ENCODE data around the gene ANKRD40.

ANKRD40 gene

DNA sequence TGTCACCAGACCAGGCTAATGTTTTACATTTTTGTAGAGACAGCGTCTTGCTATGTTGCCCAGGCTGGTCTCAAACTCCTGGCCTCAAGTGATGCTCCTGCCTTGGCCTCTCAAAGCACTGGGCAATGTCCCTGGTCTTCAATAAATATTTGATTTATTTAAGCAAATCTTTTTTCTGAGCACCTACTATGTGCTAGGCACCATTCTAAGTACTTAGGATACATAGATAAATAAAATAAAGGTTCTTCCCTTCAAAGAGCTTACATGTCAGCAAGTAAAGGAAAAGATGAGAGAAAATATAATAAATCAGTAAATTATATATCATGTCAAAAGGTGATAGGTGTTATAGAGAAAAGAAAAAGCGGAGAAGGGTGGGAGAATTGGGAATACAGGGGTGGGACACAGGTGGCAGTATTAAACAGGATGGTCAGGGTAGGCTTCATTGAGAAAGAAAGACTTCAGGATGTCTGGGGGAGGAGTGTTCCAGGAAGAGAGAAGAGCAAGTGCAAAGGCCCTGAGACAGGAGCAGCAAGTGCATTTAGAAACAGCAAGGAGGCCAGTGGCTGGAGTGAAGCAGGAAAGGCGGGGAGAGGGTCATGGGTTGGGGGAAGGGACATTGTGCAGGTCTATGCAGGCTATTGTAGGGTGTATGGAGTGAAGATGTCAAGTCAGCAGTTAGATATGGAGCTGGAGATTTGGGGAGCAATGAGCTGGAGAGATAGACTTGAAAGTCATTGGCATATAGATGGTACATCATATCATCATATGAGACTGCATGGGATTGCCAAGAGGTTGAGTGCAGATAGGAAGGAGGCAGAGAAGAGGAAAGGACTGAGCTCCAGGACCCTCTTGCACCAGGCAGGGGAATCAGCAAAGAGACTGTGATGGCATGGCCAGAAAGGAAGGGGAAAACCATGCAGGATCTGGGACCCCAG, 61.7 kb downstream of the ANKRD40 start:
- no peak for DNase-seq

Measured in activated CD4-positive, alpha-beta T cell treated with anti-CD3 and anti-CD28 coated beads, Interleukin-2, Interleukin-6, amounts not matched to agents 100 ng/mL and 50 ng/mL, durations not matched to agents 16 hours and 8 hours (primary cell).